T-helper 9 cell (primary cell): Measurements from ENCODE around the gene P3H2.
"Not testable (repeated sequence)": the region's sequence is repeated elsewhere in the genome, so short reads cannot be mapped to it uniquely, and the experiment has no call there.

Experiments
- DNase-seq: peaks from one replicate; pipeline ENCODE4 v3.0.0-alpha.2; 2020
- total RNA-seq, 2 donors: gene quantifications; one replicate each; lab custom pipeline; 2026; lab: John Stamatoyannopoulos, UW

The P3H2 gene
- 0 to 0.21 reads per million in 2 donors for total RNA-seq

GRCh38 chr3:190120269-190121060 is at the start of gene P3H2:
TSS of gene P3H2 (minus strand) at chr3:190120897. CDS start at chr3:190120731, 166 bp downstream.
- no peak for DNase-seq

- no peak for DNase-seq
These were observed 49.2 kb upstream of the P3H2 start for GRCh38 chr3:190169877-190170276.

- DNase-seq, result no peak
These were observed 48.5 kb upstream of the P3H2 start for GRCh38 chr3:190169243-190169642.

- DNase-seq, result no peak
These were observed 47.4 kb upstream of the P3H2 start for GRCh38 chr3:190167936-190168680.

- DNase-seq, result no peak
These were observed 46.3 kb upstream of the P3H2 start for GRCh38 chr3:190166948-190167347.

- DNase-seq, result no peak
These were observed 44.6 kb upstream of the P3H2 start for GRCh38 chr3:190165253-190165652.

- not testable (repeated sequence) for DNase-seq
These were observed 41.3 kb upstream of the P3H2 start for GRCh38 chr3:190162013-190162412.

GRCh38 chr3:190159902-190160435 is 39.3 kb upstream of the P3H2 start:
- no peak for DNase-seq

- DNase-seq, result no peak
These were observed 37.6 kb upstream of the P3H2 start for GRCh38 chr3:190158261-190158660.

- no peak for DNase-seq
These were observed 35.1 kb upstream of the P3H2 start for GRCh38 chr3:190155752-190156151.

GRCh38 chr3:190150681-190151080 is 30.0 kb upstream of the P3H2 start:
- DNase-seq, result no peak

- not testable (repeated sequence) for DNase-seq
These were observed 29.3 kb upstream of the P3H2 start for GRCh38 chr3:190149830-190150619.

- not testable (repeated sequence) for DNase-seq
These were observed 24.1 kb upstream of the P3H2 start for GRCh38 chr3:190144793-190145192.

- DNase-seq, result no peak
These were observed 21.3 kb upstream of the P3H2 start for GRCh38 chr3:190142041-190142440.

- DNase-seq, result no peak
These were observed 18.7 kb upstream of the P3H2 start for GRCh38 chr3:190139365-190139764.

GRCh38 chr3:190132371-190132770 is 11.7 kb upstream of the P3H2 start:
- no peak for DNase-seq

- no peak for DNase-seq
These were observed 10.6 kb upstream of the P3H2 start for GRCh38 chr3:190131329-190131728.

GRCh38 chr3:190130696-190131095 is 10.0 kb upstream of the P3H2 start:
- DNase-seq, result no peak

- no peak for DNase-seq
These were observed 9.3 kb upstream of the P3H2 start for GRCh38 chr3:190130037-190130436.

GRCh38 chr3:190127797-190128196 is 7.1 kb upstream of the P3H2 start:
- DNase-seq, result no peak

- DNase-seq, result no peak
These were observed 6.5 kb upstream of the P3H2 start for GRCh38 chr3:190127195-190127594.

GRCh38 chr3:190125436-190126068 is 4.9 kb upstream of the P3H2 start:
- no peak for DNase-seq
